PC-3 (cell line): ENCODE results near the gene CACNA1C.

Experiments used
- EZH2 ChIP-seq: fragments of 300-600 bp; sonication (generic); IDR thresholded peaks from one replicate; pipeline ENCODE4 v1.6.1; 2017; ENCODE audit warnings: antibody characterized with exemption, mild to moderate bottlenecking, low read length; ENCODE audit not compliant: unreplicated experiment
- EZH2phosphoT487 ChIP-seq: fragments of 300-600 bp; sonication (generic); IDR thresholded peaks from 2 replicates; pipeline ENCODE4 v1.6.1; 2018; ENCODE audit warnings: mild to moderate bottlenecking, antibody characterized with exemption, low read length, borderline replicate concordance
- TF ChIP-seq, protein P1 (sequence below): fragments of 300-600 bp; sonication (generic); conservative IDR thresholded peaks from 2 replicates; pipeline ENCODE4 v1.5.1; 2017; ENCODE audit warnings: antibody characterized with exemption, low read depth, mild to moderate bottlenecking, low read length

DNA sequence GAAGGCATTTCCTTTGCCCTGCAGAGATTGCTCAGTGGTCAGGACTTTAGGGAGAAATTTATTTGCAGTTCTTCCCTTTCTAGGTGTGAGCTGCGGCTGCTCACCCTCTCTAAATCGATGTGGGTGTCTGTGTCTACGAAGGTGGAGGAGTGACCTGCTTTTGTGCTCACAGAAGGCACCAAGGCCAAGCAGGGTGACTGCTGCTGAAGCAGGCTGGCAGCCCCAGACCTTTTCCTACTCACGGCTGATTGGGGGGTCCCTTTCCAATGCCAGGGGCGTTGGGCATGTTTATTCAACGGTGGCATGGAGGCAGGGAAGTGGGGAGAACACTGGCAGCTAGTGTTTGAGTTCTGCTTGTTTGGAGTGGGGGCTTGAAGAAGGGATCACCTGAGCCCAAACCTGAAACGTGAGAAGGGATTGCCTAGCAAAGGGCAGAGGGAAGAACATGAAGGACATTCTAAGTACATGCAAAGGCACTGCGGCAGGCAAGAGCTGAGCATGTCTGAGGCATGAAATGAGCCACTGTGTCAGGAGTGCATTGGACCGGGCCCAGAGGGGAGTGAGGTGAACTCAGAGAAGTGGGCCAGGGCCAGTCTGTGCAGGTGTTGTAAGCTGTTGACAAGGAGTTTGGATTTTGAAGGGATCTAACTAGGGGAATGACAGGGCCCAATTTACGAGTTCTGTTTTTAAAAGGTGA, 56.3 kb downstream of the CACNA1C start:
- TF ChIP-seq, protein P1, sequence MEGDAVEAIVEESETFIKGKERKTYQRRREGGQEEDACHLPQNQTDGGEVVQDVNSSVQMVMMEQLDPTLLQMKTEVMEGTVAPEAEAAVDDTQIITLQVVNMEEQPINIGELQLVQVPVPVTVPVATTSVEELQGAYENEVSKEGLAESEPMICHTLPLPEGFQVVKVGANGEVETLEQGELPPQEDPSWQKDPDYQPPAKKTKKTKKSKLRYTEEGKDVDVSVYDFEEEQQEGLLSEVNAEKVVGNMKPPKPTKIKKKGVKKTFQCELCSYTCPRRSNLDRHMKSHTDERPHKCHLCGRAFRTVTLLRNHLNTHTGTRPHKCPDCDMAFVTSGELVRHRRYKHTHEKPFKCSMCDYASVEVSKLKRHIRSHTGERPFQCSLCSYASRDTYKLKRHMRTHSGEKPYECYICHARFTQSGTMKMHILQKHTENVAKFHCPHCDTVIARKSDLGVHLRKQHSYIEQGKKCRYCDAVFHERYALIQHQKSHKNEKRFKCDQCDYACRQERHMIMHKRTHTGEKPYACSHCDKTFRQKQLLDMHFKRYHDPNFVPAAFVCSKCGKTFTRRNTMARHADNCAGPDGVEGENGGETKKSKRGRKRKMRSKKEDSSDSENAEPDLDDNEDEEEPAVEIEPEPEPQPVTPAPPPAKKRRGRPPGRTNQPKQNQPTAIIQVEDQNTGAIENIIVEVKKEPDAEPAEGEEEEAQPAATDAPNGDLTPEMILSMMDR = no peak
- TF ChIP-seq EZH2 (no peak), EZH2phosphoT487 (no peak)
